Heart right ventricle (tissue), 16 donors: ENCODE results near the gene RNF144A. TPM values are rescaled to one million over a fixed set of nuclear protein-coding genes. Genes with fewer than 3 reads are reported as not detected.

Experiments used
- ATAC-seq, 8 donors: fragments of 200-7000 bp; cut with Tn5 transposase; one replicate each; pipeline ENCODE4 v1.9.1; 2020; ENCODE audit warnings: mild to moderate bottlenecking in 8 of 8, moderate library complexity in 8 of 8, moderate number of reproducible peaks in 1 of 8
- DNase-seq, 2 donors: peaks; one replicate each; pipeline ENCODE4 v3.0.0-alpha.2; 2020
- H3K27ac ChIP-seq, 10 donors: fragments of 200-600 bp; sonication (generic) in 2 of 10; one replicate each; pipeline versions ENCODE4 v1.5.0 to v1.8.0; 2020 to 2022; ENCODE audit warnings: mild to moderate bottlenecking in 3 of 10
- H3K27me3 ChIP-seq, 7 donors: fragments of 200-600 bp; one replicate each; pipeline ENCODE4 v1.8.0; 2021 to 2022; ENCODE audit warnings: mild to moderate bottlenecking in 2 of 7
- H3K36me3 ChIP-seq, 9 donors: fragments of 200-600 bp; sonication (generic) in 1 of 9; one replicate each; pipeline versions ENCODE4 v1.5.0 to v1.8.0; 2020 to 2022; ENCODE audit warnings: mild to moderate bottlenecking in 2 of 9
- H3K4me1 ChIP-seq, 9 donors: fragments of 200-600 bp; sonication (generic) in 1 of 9; one replicate each; pipeline versions ENCODE4 v1.5.0 to v1.8.0; 2020 to 2022; ENCODE audit warnings: mild to moderate bottlenecking in 4 of 9
- H3K4me3 ChIP-seq, 10 donors: fragments of 200-600 bp; sonication (generic) in 2 of 10; one replicate each; pipeline versions ENCODE4 v1.5.0 to v1.8.0; 2020 to 2022; ENCODE audit warnings: mild to moderate bottlenecking in 7 of 10, moderate library complexity in 2 of 10
- H3K9me3 ChIP-seq, 11 donors: fragments of 200-600 bp in 10 of 11; sonication (generic) in 2 of 11; one replicate each; pipeline versions ENCODE4 v1.5.0 to v1.8.0; 2013 to 2022; ENCODE audit warnings: mild to moderate bottlenecking in 2 of 11, control low read depth in 1 of 11, moderate library complexity in 1 of 11
- CTCF ChIP-seq, 9 donors: fragments of 200-600 bp; sonication (generic) in 2 of 9; IDR thresholded peaks; one replicate each; pipeline versions ENCODE4 v1.5.0 to v1.8.0; 2021 to 2022; ENCODE audit warnings: antibody characterized with exemption in 9 of 9, mild to moderate bottlenecking in 5 of 9, moderate library complexity in 1 of 9
- WGBS, 2 donors: extraction: QIAGEN DNeasy Blood & Tissue Kit; methylation state at CpG; one replicate each; pipeline ENCODE4 v1.1.7; 2013; ENCODE audit warnings: inconsistent platforms in 1 of 2; 5-methylcytosine and 5-hydroxymethylcytosine counted together
- intact Hi-C, 10 donors: fragments of 100-400 bp; cut with DNase I; formaldehyde crosslinking; loops; one replicate each; pipeline versions ENCODE4 v1.11.1 to v1.14.2; 2022
- polyA plus RNA-seq, 2 donors: library from polyadenylated mRNA; stranded (reverse); fragments of 200-250 nt; gene quantifications; one replicate each; pipeline ENCODE4 v1.2.3, GENCODE V29; 2013
- total RNA-seq, 10 donors: library from RNA; stranded (reverse); fragmentation: NEBNext Ultra II Directional in 3 of 10; extraction: Animal tissue kit (Norgen Biotek cat#: 25700) in 3 of 10; gene quantifications; one replicate each; pipeline versions ENCODE4 v1.2.1 to v1.2.4, GENCODE V29; 2021 to 2023
- donor health status: Arrhythmogenic right ventricular cardiomyopathy.
- donor health status: ischemic (EF 13 %, LVEDD 7.1; RV severe dilation, severe dysfunction).
- donor health status: healthy with polysubstance abuse.
- donor health status: DM: no; HTN: yes; CAD: no.
- donor health status: DM: no; HTN: no; CAD: no.
- donor health status: ischemic (EF 25% LVEDD 6.9; RV normal size, moderate dysfunction).
- donor health status: ischemic (EF 25% LVEDD 5.7; RV mildly dilated, moderate dysfunction).
- donor health status: healthy.
- donor health status: DM: yes; HTN: yes; CAD: no.
- donor health status: Ischemic cardiomyopathy.
- donor health status: ischemic (EF 35%, LVEDD 5.7; RV mildly dilated, moderate dysfunction).
- donor health status: nonischemic (EF 11% LVEDD 7.7; RV severe dilation, severe dysfunction).
- donor health status: DM: yes; HTN: yes; CAD: no.
- donor health status: PGD.
- donor health status: ischemic (EF 29% LVEDD 5.4; RV normal size, mild dysfunction).
- donor health status: nonischemic (EF 23%, LVEDD 6.1; RV moderate dilation, normal function).

RNF144A gene
- total and polyA plus RNA-seq, 12 donors, result 3.6 to 19.7 (median 11.6) TPM

- no peak for TF ChIP-seq CTCF (IDR thresholded peaks at IDR 0.05)
- ATAC-seq (peak in 7 of 8 donors; percentile 13 to 40 (median 30)), DNase-seq (peak in 1 of 2 donors; percentile 40)
- Histone ChIP-seq H3K36me3 (no peaks in the 10 kb centered on the region), H3K4me3 (peak overlapping the region; percentile 69 to 95 (median 81)), H3K9me3 (no peaks in the 10 kb centered on the region), H3K27me3 (no peaks in the 10 kb centered on the region), H3K4me1 (peaks cover 7 to 52% (median 40%) of the 10 kb centered on the region in 9 donors), H3K27ac (peak overlapping the region; percentile 65 to 90 (median 85))
- 0% methylated on average over 53 to 68 of the region's 68 CpGs for WGBS, 2 donors
- intact Hi-C loops, result loop anchor here (1.0 to 5.0 kb wide), 9 partner anchors 42 to 129 kb away; no protein-coding TSS in a partner anchor
Measured at GRCh38 chr2:6917761-6918421, 679 bp downstream of the RNF144A start.

- intact Hi-C loops, result loop anchor here (5.0 to 10.0 kb wide), 10 partner anchors 37 to 127 kb away; no protein-coding TSS in a partner anchor
- H3K9me3 ChIP-seq, result no peaks in the 10 kb centered on the region
- DNase-seq, result no peak
- H3K27ac ChIP-seq, result peak overlapping the region in 4 of 10 donors; percentile 10 to 47 (median 32)
- 60 to 62% methylated on average over 12 of the region's 12 CpGs for WGBS, 2 donors
- H3K27me3 ChIP-seq, result no peaks in the 10 kb centered on the region
- peaks cover 7 to 74% (median 59%) of the 10 kb centered on the region in 9 donors for H3K4me1 ChIP-seq
- ATAC-seq, result peak in 2 of 8 donors; percentile 16 to 36
- peak overlapping the region in 1 of 10 donors; percentile 6 for H3K4me3 ChIP-seq
- TF ChIP-seq CTCF (IDR thresholded peaks at IDR 0.05), result no peak
- H3K36me3 ChIP-seq, result no peaks in the 10 kb centered on the region
Measured at GRCh38 chr2:6919901-6920742, 2.9 kb downstream of the RNF144A start.

GRCh38 chr2:6920743-6921064, 3.5 kb downstream of the RNF144A start:
- H3K27ac ChIP-seq, result peak overlapping the region in 3 of 10 donors; percentile 18 to 47 (median 22)
- no peaks in the 10 kb centered on the region for H3K27me3 ChIP-seq
- H3K4me1 ChIP-seq, result peaks cover 7 to 80% (median 65%) of the 10 kb centered on the region in 9 donors
- TF ChIP-seq CTCF (IDR thresholded peaks at IDR 0.05), result no peak
- H3K4me3 ChIP-seq, result no peak overlapping the region
- ATAC-seq, result no peak
- DNase-seq, result no peak
- H3K36me3 ChIP-seq, result no peaks in the 10 kb centered on the region
- 63 to 68% methylated on average over 4 of the region's 4 CpGs for WGBS, 2 donors
- intact Hi-C loops, result loop anchor here in 5 of 10 donors (5.0 to 10.0 kb wide), 5 partner anchors 37 to 87 kb away; no protein-coding TSS in a partner anchor
- no peaks in the 10 kb centered on the region for H3K9me3 ChIP-seq

- no peak for TF ChIP-seq CTCF (IDR thresholded peaks at IDR 0.05)
- Histone ChIP-seq H3K27me3 (no peaks in the 10 kb centered on the region), H3K27ac (peak overlapping the region in 6 of 10 donors; percentile 22 to 59 (median 43)), H3K36me3 (no peaks in the 10 kb centered on the region), H3K4me1 (peaks cover 7 to 87% (median 68%) of the 10 kb centered on the region in 9 donors), H3K4me3 (no peak overlapping the region), H3K9me3 (no peaks in the 10 kb centered on the region)
- 44 to 49% methylated on average over 11 of the region's 11 CpGs for WGBS, 2 donors
- intact Hi-C loops, result loop anchor here in 5 of 10 donors (5.0 to 10.0 kb wide), 5 partner anchors 36 to 86 kb away; no protein-coding TSS in a partner anchor
- peak in 7 of 8 donors; percentile 8 to 83 (median 58) for ATAC-seq
- DNase-seq, result peak in 1 of 2 donors; percentile 25
Measured at GRCh38 chr2:6921321-6921922, 4.2 kb downstream of the RNF144A start.
